Esophagus squamous epithelium (tissue), 4 donors: ENCODE data around the gene ADRA2B.

ENCODE experiments used
- CTCF ChIP-seq, 6 experiments: fragments of 450-650 bp in 4 of 6; fragments of 200-600 bp in 2 of 6; sonication (generic) in 2 of 6; IDR thresholded peaks; one replicate each; pipeline ENCODE4 v1.5.1; 2016 to 2019; ENCODE audit warnings: antibody characterized with exemption in 6 of 6, mild to moderate bottlenecking in 4 of 6, moderate library complexity in 4 of 6
- POLR2A ChIP-seq, 4 donors: fragments of 450-650 bp; IDR thresholded peaks; one replicate each; pipeline ENCODE4 v1.6.1; 2017; ENCODE audit warnings: antibody characterized with exemption in 4 of 4, mild to moderate bottlenecking in 4 of 4, moderate library complexity in 3 of 4

GRCh38 chr2:96150791-96151594, 34.6 kb upstream of the ADRA2B start:
- TF ChIP-seq CTCF (IDR thresholded peaks at IDR 0.05) (no peak), POLR2A (IDR thresholded peaks at IDR 0.05) (no peak)
